OCI-LY7 (cell line): ENCODE measurements around the gene RPP30. TPM values are rescaled to one million over a fixed set of nuclear protein-coding genes. Genes with fewer than 3 reads are reported as not detected.
A peak's percentile ranks its signal among the peaks of the same experiment; 100 is the strongest.

Experiments used
- Bru-seq: library from RNA; stranded (reverse); fragments of 400-500 nt; gene quantifications from one replicate; lab custom pipeline; 2021; lab: Mats Ljungman, UMichigan
- BruChase-seq, 2 experiments: library from RNA; stranded (reverse); fragments of 400-500 nt; gene quantifications; one replicate each; lab custom pipeline; 2021; lab: Mats Ljungman, UMichigan
- BruUV-seq: library from RNA; stranded (reverse); fragments of 400-500 nt; replicated peaks from 2 replicates; lab custom pipeline; 2021; lab: Mats Ljungman, UMichigan
- CTCF ChIA-PET: fragments of 300-600 bp; sonication (Branson Sonifier 250); formaldehyde crosslinking; loops from one replicate; lab custom pipeline; 2022; ENCODE audit warnings: antibody characterized with exemption; ENCODE audit not compliant: unreplicated experiment; lab: Charles Lee
- POLR2A ChIA-PET: fragments of 300-600 bp; sonication (Branson Sonifier 250); formaldehyde crosslinking; loops from one replicate; lab custom pipeline; 2022; ENCODE audit warnings: antibody characterized with exemption; lab: Charles Lee
- DNase-seq: peaks from one replicate; pipeline ENCODE4 v3.0.0-alpha.2; 2015; ENCODE audit warnings: low spot score
- H2AFZ ChIP-seq: fragments of 200-600 bp; sonication (generic), shearing (Covaris generic); 2 replicates; pipeline ENCODE4 v1.6.1; 2014; ENCODE audit warnings: mild to moderate bottlenecking, antibody characterized with exemption, low read length, moderate library complexity
- H3K27ac ChIP-seq: fragments of 200-600 bp; sonication (generic); 2 replicates; pipeline ENCODE4 v1.5.1; 2014; ENCODE audit warnings: mixed run types, low read depth, mild to moderate bottlenecking, moderate library complexity, low read length, inconsistent platforms; ENCODE audit not compliant: poor library complexity, severe bottlenecking
- H3K36me3 ChIP-seq: fragments of 200-600 bp; sonication (generic); 2 replicates; pipeline ENCODE4 v1.6.1; 2014; ENCODE audit warnings: mild to moderate bottlenecking, antibody characterized with exemption, low read length, moderate library complexity, mixed read lengths; ENCODE audit not compliant: insufficient read depth
- H3K4me1 ChIP-seq: fragments of 200-600 bp; sonication (generic); 2 replicates; pipeline ENCODE4 v1.5.1; 2014; ENCODE audit warnings: mild to moderate bottlenecking, low read length; ENCODE audit not compliant: insufficient read depth, poor library complexity, severe bottlenecking
- H3K4me2 ChIP-seq: fragments of 200-600 bp; sonication (generic); 2 replicates; pipeline ENCODE4 v1.6.1; 2014; ENCODE audit warnings: mild to moderate bottlenecking, low read length
- H3K4me3 ChIP-seq: fragments of 200-600 bp; sonication (generic); 2 replicates; pipeline ENCODE4 v1.5.1; 2014; ENCODE audit warnings: mild to moderate bottlenecking, low read depth, low read length; ENCODE audit not compliant: poor library complexity, severe bottlenecking
- H3K79me2 ChIP-seq: fragments of 200-600 bp; sonication (generic); 2 replicates; pipeline ENCODE4 v1.6.1; 2016; ENCODE audit warnings: low read depth, mild to moderate bottlenecking, low read length, moderate library complexity, mixed read lengths; ENCODE audit not compliant: insufficient read depth
- H3K9me2 ChIP-seq: fragments of 200-600 bp; sonication (generic); 2 replicates; pipeline ENCODE4 v1.6.1; 2016; ENCODE audit warnings: mild to moderate bottlenecking, low read length, mixed read lengths; ENCODE audit not compliant: insufficient read depth
- H3K9me3 ChIP-seq: fragments of 200-600 bp; sonication (generic); 2 replicates; pipeline ENCODE4 v1.6.1; 2014; ENCODE audit warnings: mild to moderate bottlenecking, mixed run types, low read length, mixed read lengths
- H4K20me1 ChIP-seq: fragments of 200-600 bp; sonication (generic); 2 replicates; pipeline ENCODE4 v1.6.1; 2014; ENCODE audit warnings: mild to moderate bottlenecking, antibody characterized with exemption, low read length, moderate library complexity, mixed read lengths; ENCODE audit not compliant: insufficient read depth
- CTCF ChIP-seq: fragments of 200-600 bp; sonication (generic); conservative IDR thresholded peaks from 2 replicates; pipeline ENCODE4 v1.5.1; 2014; ENCODE audit warnings: mild to moderate bottlenecking, antibody characterized with exemption, low read length, moderate library complexity, mixed read lengths
- EZH2phosphoT487 ChIP-seq: fragments of 200-600 bp; sonication (generic); IDR thresholded peaks from 2 replicates; pipeline ENCODE4 v1.6.1; 2018; ENCODE audit warnings: low read depth, borderline replicate concordance, mild to moderate bottlenecking, mixed run types, antibody characterized with exemption, low read length, moderate library complexity, mixed read lengths
- intact Hi-C: fragments of 100-400 bp; cut with micrococcal nuclease; formaldehyde crosslinking; loops from one replicate; pipeline ENCODE4 v1.10.0; 2022; ENCODE audit not compliant: unreplicated experiment
- long read RNA-seq: library from polyadenylated mRNA; stranded (forward); transcript quantifications from one replicate; pipeline ENCODE4 v2.0.0, GENCODE V29; 2022
- total RNA-seq, 2 experiments: library from RNA; depleted of rRNA in 1 of 2; stranded (reverse); fragments of >200 nt in 1 of 2; shearing (Covaris generic) in 1 of 2; gene quantifications; 2 replicates each; pipeline ENCODE4 v1.2.3, GENCODE V29; 2014 to 2022

The RPP30 gene
- total RNA-seq (2014; rRNA removed; shearing (Covaris generic)): 32.8 and 34.3 TPM in 2 replicates
- 50.4 and 51.9 TPM in 2 replicates for total RNA-seq (2022)
- percentile 85 among the genes with signal in this experiment for Bru-seq, nascent RNA
- BruChase-seq, experiment 1, labeled RNA remaining after a 6-hour chase: percentile 68 among the genes with signal in this experiment
- percentile 73 among the genes with signal in this experiment for BruChase-seq, experiment 2, labeled RNA remaining after a 2-hour chase
- long read RNA-seq, transcript RPP30-202 (11 exons, 2,589 nt): major isoform, 38 of 62 reads
- long read RNA-seq, partial matches to known transcripts: 2 of 62 reads
- long read RNA-seq, other reads (novel, unspliced or antisense): 21 of 62 reads

- CTCF ChIA-PET: no interaction called here
- Histone ChIP-seq H4K20me1 (no peaks in the 10 kb centered on the region), H3K36me3 (peaks cover 20% of the 10 kb centered on the region), H3K79me2 (peaks cover 34% of the 10 kb centered on the region), H2AFZ (peak within 1 kb of the TSS; percentile 99), H3K4me3 (peak within 1 kb of the TSS; percentile 89), H3K9me2 (no peaks in the 10 kb centered on the region), H3K4me1 (peaks cover 13% of the 10 kb centered on the region), H3K9me3 (peaks cover 11% of the 10 kb centered on the region; the same call in 1 of the 2 replicates), H3K27ac (peak within 1 kb of the TSS; percentile 52), H3K4me2 (peak within 1 kb of the TSS; percentile 67)
- no TSS peak for BruUV-seq
- intact Hi-C loops: loop anchor here (10.0 kb wide), 1 partner anchor 923 kb away; the partner anchor contains the start of gene TNKS2
- DNase-seq: peak; percentile 79
- POLR2A ChIA-PET: interaction anchor here (0.5 to 1.5 kb wide), 8 partner anchors 8 to 1052 kb away, joined by 3 to 5 read pairs (median 4); partner anchors contain the start of gene BTAF1
- TF ChIP-seq CTCF (no peak), EZH2phosphoT487 (no peak)
Observed at GRCh38 chr10:90871766-90872647, at the start of gene RPP30. Gene RPP30 (plus strand): TSS chr10:90871974. CDS start chr10:90871987, 13 bp downstream.

GRCh38 chr10:90822508-90822907 lies 49.3 kb upstream of the RPP30 start:
- TF ChIP-seq CTCF (no peak), EZH2phosphoT487 (no peak)
- Histone ChIP-seq H3K9me2 (no peaks in the 10 kb centered on the region), H3K9me3 (no peaks in the 10 kb centered on the region), H3K4me1 (no peaks in the 10 kb centered on the region), H3K4me2 (no peak overlapping the region), H3K27ac (no peak overlapping the region), H3K36me3 (no peaks in the 10 kb centered on the region), H2AFZ (no peak overlapping the region), H3K79me2 (no peaks in the 10 kb centered on the region), H4K20me1 (no peaks in the 10 kb centered on the region), H3K4me3 (no peak overlapping the region)
- ChIA-PET POLR2A (no interaction called here), CTCF (no interaction called here)
- no TSS peak for BruUV-seq
- DNase-seq: no peak
- intact Hi-C loops: no loop called here
